Duodenal mucosa (tissue), 2 donors: ENCODE results near the gene EDEM1.
"Not testable (repeated sequence)": the region's sequence is repeated elsewhere in the genome, so short reads cannot be mapped to it uniquely, and the experiment has no call there.

ENCODE experiments used
- H3K27ac ChIP-seq: one replicate; pipeline ENCODE4 v1.7.0; 2013; ENCODE audit warnings: low read depth, low read length
- H3K27me3 ChIP-seq, 2 donors: one replicate each; pipeline ENCODE4 v1.7.0; 2013; ENCODE audit warnings: low read length in 2 of 2, control low read depth in 1 of 2; ENCODE audit not compliant: insufficient read depth in 2 of 2, control insufficient read depth in 1 of 2
- H3K36me3 ChIP-seq, 2 donors: one replicate each; pipeline ENCODE4 v1.7.0; 2013; ENCODE audit warnings: low read length in 2 of 2, control low read depth in 1 of 2; ENCODE audit not compliant: insufficient read depth in 2 of 2, control insufficient read depth in 1 of 2
- H3K4me1 ChIP-seq, 2 donors: one replicate each; pipeline ENCODE4 v1.7.0; 2013; ENCODE audit warnings: low read length in 2 of 2, control low read depth in 1 of 2; ENCODE audit not compliant: insufficient read depth in 2 of 2, control insufficient read depth in 1 of 2
- H3K4me3 ChIP-seq, 2 donors: one replicate each; pipeline ENCODE4 v1.7.0; 2013; ENCODE audit warnings: low read length in 2 of 2, low read depth in 1 of 2
- H3K9ac ChIP-seq, 2 donors: one replicate each; pipeline ENCODE4 v1.7.0; 2013; ENCODE audit warnings: low read length in 2 of 2, low read depth in 1 of 2
- H3K9me3 ChIP-seq, 2 donors: one replicate each; pipeline ENCODE4 v1.7.0; 2013; ENCODE audit warnings: low read length in 2 of 2, control low read depth in 1 of 2; ENCODE audit not compliant: control insufficient read depth in 1 of 2

EDEM1 gene

DNA sequence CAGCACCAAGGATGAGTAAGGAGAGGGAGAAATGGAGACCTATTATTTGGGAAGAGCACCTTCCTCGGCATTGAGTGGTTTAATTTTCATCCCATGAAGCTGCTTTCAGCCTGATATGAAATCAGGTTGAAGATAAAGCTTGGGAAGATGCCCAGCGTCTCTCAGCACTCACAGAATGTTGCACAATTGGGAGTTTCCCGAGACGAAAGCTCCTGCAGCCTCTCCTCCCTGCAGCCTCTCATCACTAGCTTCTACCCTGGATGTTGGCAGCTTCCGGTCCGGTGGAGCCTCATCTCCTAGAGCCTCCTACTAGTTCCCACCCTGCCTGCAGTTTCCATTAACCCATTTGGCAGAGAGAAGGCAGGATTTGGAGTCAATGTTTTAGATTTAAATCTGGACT lies 40.3 kb downstream of the EDEM1 start:
- H3K36me3 ChIP-seq, result no peaks in the 10 kb centered on the region
- H3K4me1 ChIP-seq, result no peaks in the 10 kb centered on the region
- no peak overlapping the region for H3K4me3 ChIP-seq
- H3K27ac ChIP-seq, result no peak overlapping the region
- H3K27me3 ChIP-seq, result no peaks in the 10 kb centered on the region
- no peaks in the 10 kb centered on the region for H3K9me3 ChIP-seq
- H3K9ac ChIP-seq, result no peak overlapping the region

DNA sequence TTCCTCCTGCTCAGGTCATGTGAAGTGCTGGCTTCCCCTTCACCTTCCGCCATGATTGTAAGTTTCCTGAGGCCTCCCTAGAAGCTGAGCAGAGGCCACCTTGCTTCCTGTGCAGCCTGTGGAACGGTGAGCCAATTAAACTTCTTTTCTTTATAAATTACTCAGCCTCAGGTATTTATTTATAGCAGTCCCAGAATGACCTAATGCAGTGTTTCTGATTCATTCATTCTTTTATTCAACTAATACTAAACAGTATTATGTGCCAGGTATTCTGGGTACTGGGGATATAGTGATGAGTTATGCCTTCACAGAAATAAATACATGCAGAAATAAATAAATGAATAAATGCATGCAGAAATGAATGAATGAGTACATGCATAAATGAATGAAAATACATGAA lies 41.9 kb downstream of the EDEM1 start:
- H3K9ac ChIP-seq, result no peak overlapping the region
- H3K4me1 ChIP-seq, result no peaks in the 10 kb centered on the region
- H3K4me3 ChIP-seq, result no peak overlapping the region
- H3K27me3 ChIP-seq, result no peaks in the 10 kb centered on the region
- no peak overlapping the region for H3K27ac ChIP-seq
- H3K36me3 ChIP-seq, result no peaks in the 10 kb centered on the region
- H3K9me3 ChIP-seq, result no peaks in the 10 kb centered on the region

DNA sequence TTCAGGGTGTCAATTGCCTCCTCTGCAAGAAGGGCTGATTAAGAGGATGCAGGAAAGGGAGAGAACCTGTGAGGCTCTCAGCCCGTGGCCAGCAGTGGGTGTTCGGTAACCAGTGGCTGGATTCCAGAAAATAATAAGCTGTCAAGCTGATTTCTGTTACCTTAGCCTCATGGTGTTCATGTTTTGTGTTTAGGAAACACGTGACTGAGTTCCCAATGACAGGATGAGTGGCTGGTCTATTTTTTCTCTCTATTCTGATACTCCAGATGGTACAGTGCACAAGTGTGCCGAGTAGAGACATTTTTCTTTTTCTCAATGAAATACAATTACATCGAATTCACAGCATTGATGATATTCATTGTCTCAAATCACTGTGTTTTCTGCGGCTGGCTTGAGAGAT lies 43.6 kb downstream of the EDEM1 start:
- Histone ChIP-seq H3K27ac (no peak overlapping the region), H3K36me3 (no peaks in the 10 kb centered on the region), H3K9ac (no peak overlapping the region), H3K9me3 (no peaks in the 10 kb centered on the region), H3K4me3 (no peak overlapping the region), H3K4me1 (peaks cover 0 to 3% of the 10 kb centered on the region in 2 donors), H3K27me3 (no peaks in the 10 kb centered on the region)

DNA sequence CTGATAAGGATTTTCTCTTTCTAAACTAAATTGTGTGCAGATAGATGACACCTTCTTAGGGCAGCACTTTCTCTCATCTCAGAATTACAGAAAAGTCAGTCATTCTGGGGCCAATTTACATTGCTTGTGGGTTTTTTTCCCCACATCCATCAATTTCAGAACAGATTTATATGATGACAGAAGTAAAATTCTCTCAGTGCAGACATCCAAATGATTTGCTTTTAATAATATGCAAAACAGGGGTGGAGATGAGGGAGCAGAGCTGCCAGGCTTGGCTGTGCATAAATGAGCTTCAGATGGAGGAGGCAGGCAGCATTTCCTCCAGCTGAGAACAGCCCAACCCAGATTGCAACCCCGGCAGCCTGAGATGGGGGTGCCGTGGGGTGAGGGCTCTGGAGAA lies 44.0 kb downstream of the EDEM1 start:
- H3K4me3 ChIP-seq, result no peak overlapping the region
- H3K9ac ChIP-seq, result no peak overlapping the region
- no peaks in the 10 kb centered on the region for H3K27me3 ChIP-seq
- H3K4me1 ChIP-seq, result peaks cover 0 to 4% of the 10 kb centered on the region in 2 donors
- no peaks in the 10 kb centered on the region for H3K36me3 ChIP-seq
- H3K9me3 ChIP-seq, result no peaks in the 10 kb centered on the region
- no peak overlapping the region for H3K27ac ChIP-seq

DNA sequence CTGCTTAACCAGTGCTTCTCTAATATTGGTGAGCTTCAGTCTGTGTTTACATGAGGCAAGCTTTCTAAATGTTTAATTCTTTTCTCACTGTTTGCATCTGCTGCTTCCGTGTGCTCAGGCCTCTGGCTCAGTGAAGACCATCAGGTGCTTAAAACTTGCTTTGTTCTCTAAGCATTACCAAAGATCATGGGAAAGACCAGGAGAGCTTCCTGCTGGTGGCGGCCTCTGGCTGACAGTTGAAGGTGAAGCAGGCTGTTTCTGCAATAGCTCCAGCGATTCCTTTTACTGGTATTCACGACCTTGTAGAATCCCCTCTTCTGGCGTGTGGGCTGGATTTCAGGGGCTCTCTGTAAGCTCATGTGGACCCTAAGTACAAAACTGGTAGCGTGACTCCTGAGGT lies 45.1 kb downstream of the EDEM1 start:
- H3K27me3 ChIP-seq, result no peaks in the 10 kb centered on the region

DNA sequence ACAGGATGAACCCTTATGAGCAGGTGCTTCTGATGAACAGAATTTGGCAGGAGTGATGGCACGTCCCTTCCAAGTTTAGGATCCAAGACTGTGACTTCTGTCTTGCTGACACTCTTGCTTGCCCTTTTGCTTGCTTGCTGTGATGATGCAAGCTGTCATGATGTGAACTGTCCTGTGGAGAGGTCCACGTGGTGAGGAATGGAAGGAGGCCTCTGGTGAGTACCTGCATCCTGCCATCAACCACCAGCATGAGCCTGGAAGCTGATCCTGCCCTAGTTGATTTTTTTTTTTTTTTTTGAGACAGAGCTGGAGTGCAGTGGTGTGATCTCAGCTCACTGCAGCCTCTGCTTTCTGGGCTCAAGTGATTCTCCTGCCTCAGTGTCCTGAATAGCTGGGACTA lies 45.5 kb downstream of the EDEM1 start:
- no peak overlapping the region for H3K27ac ChIP-seq
- no peak overlapping the region for H3K9ac ChIP-seq
- peaks cover 0 to 4% of the 10 kb centered on the region in 2 donors for H3K4me1 ChIP-seq
- no peak overlapping the region for H3K4me3 ChIP-seq
- H3K36me3 ChIP-seq, result no peaks in the 10 kb centered on the region
- H3K9me3 ChIP-seq, result no peaks in the 10 kb centered on the region
- no peaks in the 10 kb centered on the region for H3K27me3 ChIP-seq

More for the DNA sequence above, 45.1 kb downstream of the EDEM1 start:
- Histone ChIP-seq H3K4me3 (no peak overlapping the region), H3K27ac (no peak overlapping the region), H3K4me1 (peaks cover 0 to 4% of the 10 kb centered on the region in 2 donors), H3K9ac (no peak overlapping the region), H3K9me3 (no peaks in the 10 kb centered on the region), H3K36me3 (no peaks in the 10 kb centered on the region)

DNA sequence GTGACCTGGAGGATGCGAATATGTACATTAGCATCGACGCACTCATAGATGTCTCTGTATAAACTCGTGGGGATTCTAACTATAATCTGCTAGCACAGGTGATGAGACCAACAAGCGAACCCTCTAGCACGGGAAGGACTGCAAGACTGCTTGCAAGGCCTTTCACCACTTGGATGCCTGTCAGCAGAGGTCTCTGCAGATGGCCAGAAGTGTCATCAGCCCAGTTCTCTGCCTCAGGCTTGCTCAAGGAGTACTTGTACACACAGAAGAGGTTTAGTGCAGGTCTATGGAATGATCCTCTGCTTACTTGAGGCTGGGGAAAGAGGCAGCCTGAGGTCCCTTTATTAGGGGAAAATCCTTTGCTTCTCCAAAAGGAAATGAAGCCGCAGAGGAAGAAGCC lies 48.1 kb downstream of the EDEM1 start:
- Histone ChIP-seq H3K4me3 (no peak overlapping the region), H3K27ac (no peak overlapping the region), H3K4me1 (peaks cover 0 to 4% of the 10 kb centered on the region in 2 donors), H3K9ac (no peak overlapping the region), H3K36me3 (no peaks in the 10 kb centered on the region), H3K9me3 (no peaks in the 10 kb centered on the region), H3K27me3 (no peaks in the 10 kb centered on the region)

DNA sequence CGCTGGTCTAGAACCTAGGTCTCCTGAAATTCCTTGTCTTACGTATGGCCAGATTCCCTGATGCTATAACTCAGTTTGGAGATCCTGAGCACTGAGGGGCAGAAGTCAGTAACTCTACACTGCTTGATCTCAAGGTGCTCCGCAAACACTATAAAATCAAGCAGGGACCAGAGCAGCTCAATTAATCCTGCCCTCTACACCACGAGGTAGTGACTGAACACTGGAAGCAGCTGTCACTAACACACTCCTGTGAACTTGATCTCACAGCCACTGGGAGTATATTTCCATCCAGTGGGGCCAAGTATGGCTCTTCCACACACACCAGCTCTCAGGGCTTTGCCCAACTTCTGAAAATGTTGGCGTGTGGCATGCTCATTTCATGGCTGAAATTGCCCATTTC lies 51.0 kb downstream of the EDEM1 start:
- Histone ChIP-seq H3K4me3 (no peak overlapping the region), H3K9me3 (peaks cover 0 to 3% of the 10 kb centered on the region in 2 donors), H3K27ac (no peak overlapping the region), H3K9ac (no peak overlapping the region), H3K36me3 (no peaks in the 10 kb centered on the region), H3K27me3 (no peaks in the 10 kb centered on the region), H3K4me1 (peaks cover 0 to 4% of the 10 kb centered on the region in 2 donors)

DNA sequence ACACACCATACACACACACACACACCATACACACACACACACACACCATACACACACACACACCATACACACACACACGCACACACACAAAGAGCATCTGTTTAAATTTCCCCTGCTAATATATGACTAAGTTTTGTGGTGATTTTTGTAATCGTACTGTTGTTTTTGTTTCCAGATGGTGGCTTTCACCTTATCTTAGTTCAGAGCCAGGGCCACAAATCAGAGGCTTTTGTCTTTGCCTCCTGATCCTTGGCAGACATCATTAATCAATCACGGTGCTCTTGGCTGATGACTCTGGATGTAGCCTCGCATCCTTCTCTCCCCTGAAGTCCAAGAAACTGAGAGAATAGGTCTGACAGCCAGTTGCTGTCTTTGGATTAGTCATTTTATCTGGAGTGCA lies 52.1 kb downstream of the EDEM1 start:
- Histone ChIP-seq H3K9ac (no peak overlapping the region), H3K27me3 (no peaks in the 10 kb centered on the region), H3K4me3 (no peak overlapping the region), H3K36me3 (no peaks in the 10 kb centered on the region), H3K9me3 (peaks cover 0 to 6% of the 10 kb centered on the region in 2 donors), H3K4me1 (peaks cover 0 to 4% of the 10 kb centered on the region in 2 donors), H3K27ac (no peak overlapping the region)

DNA sequence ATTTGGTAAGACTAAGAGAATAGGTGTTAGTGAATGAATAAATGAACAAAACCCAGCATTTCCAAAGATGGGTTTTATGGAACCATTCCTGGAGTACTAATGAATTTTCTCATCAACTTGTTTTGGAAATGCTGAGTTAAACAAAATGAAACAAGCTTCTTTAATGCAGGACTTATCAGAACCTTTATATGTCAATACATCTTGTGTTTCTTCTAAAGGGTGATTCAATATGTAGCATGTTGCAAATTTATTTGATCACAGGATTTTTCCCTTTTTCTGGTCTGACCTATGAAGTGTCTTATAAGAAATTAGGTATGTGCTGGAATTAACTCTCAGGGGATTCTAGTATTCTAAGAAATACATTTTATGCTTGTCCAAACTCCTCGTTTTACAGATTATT lies 53.2 kb downstream of the EDEM1 start:
- H3K4me3 ChIP-seq, result no peak overlapping the region
- no peak overlapping the region for H3K9ac ChIP-seq
- no peaks in the 10 kb centered on the region for H3K36me3 ChIP-seq
- H3K9me3 ChIP-seq, result peaks cover 0 to 6% of the 10 kb centered on the region in 2 donors
- H3K27ac ChIP-seq, result no peak overlapping the region
- H3K4me1 ChIP-seq, result peaks cover 0 to 4% of the 10 kb centered on the region in 2 donors
- no peaks in the 10 kb centered on the region for H3K27me3 ChIP-seq

DNA sequence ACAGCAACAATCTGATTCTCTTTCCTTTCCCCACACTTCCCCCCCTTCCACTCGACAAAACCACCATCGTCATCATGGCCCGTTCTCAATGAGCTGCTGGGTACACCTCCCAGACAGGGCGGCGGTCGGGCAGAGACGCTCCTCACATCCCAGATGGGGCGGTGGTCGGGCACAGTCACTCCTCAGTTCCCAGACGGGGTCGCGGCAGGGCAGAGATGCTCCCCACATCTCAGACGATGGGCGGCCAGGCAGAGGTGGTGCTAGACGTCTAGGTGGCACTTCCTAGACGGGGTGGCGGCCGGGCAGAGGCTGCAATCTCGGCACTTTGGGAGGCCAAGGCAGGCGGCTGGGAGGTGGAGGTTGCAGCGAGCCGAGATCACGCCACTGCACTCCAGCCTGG lies 55.3 kb downstream of the EDEM1 start:
- H3K9me3 ChIP-seq, H3K4me3 ChIP-seq, H3K27me3 ChIP-seq, H3K36me3 ChIP-seq, H3K4me1 ChIP-seq, H3K27ac ChIP-seq, H3K9ac ChIP-seq: not testable (repeated sequence)
